CD14-positive monocyte (primary cell): ENCODE measurements around the gene CSF2. TPM values are rescaled to one million over a fixed set of nuclear protein-coding genes. Genes with fewer than 3 reads are reported as not detected.

ENCODE experiments used
- DNase-seq, 3 donors: peaks; one replicate each; pipeline ENCODE4 v3.0.0-alpha.2; 2011 to 2022
- H2AFZ ChIP-seq: 2 replicates; pipeline ENCODE4 v1.6.0; 2012; ENCODE audit warnings: mild to moderate bottlenecking, low read depth, low read length, inconsistent platforms; ENCODE audit not compliant: insufficient read depth, poor library complexity, severe bottlenecking
- H3K27ac ChIP-seq, 2 donors: 1 replicate in 1 of 2; 2 replicates in 1 of 2; pipeline ENCODE4 v1.5.1; 2012 to 2013; ENCODE audit warnings: low read length in 2 of 2, control low read depth in 1 of 2, inconsistent platforms in 1 of 2, low read depth in 1 of 2, mild to moderate bottlenecking in 1 of 2
- H3K27me3 ChIP-seq, 2 donors: one replicate each; pipeline versions ENCODE4 v1.6.0 to v1.6.1; 2011 to 2013; ENCODE audit warnings: low read length in 2 of 2; ENCODE audit not compliant: control insufficient read depth in 2 of 2, insufficient read depth in 2 of 2
- H3K36me3 ChIP-seq, 2 donors: replicated peaks in 1 of 2; 1 replicate in 1 of 2; 2 replicates in 1 of 2; pipeline versions ENCODE4 v1.5.1 to v1.6.1; 2012 to 2013; ENCODE audit warnings: low read length in 2 of 2, control low read depth in 1 of 2, inconsistent platforms in 1 of 2, mild to moderate bottlenecking in 1 of 2; ENCODE audit not compliant: insufficient read depth in 2 of 2, control insufficient read depth in 1 of 2
- H3K4me1 ChIP-seq, 2 donors: 1 replicate in 1 of 2; 2 replicates in 1 of 2; pipeline versions ENCODE4 v1.5.1 to v1.6.1; 2012 to 2013; ENCODE audit warnings: low read length in 2 of 2, control low read depth in 1 of 2, inconsistent platforms in 1 of 2, mild to moderate bottlenecking in 1 of 2, moderate library complexity in 1 of 2; ENCODE audit not compliant: insufficient read depth in 2 of 2, control insufficient read depth in 1 of 2
- H3K4me2 ChIP-seq: replicated peaks from 2 replicates; pipeline ENCODE3; 2012; ENCODE audit warnings: low read length, moderate library complexity, mild to moderate bottlenecking; ENCODE audit not compliant: poor library complexity, severe bottlenecking; ENCODE audit errors: extremely low read depth
- H3K4me3 ChIP-seq, 3 experiments: fragments of 200-600 bp in 1 of 3; sonication (generic) in 1 of 3; replicated peaks in 1 of 3; 1 replicate in 2 of 3; 2 replicates in 1 of 3; pipeline ENCODE4 v1.5.1; 2011 to 2013; ENCODE audit warnings: low read length in 3 of 3, mild to moderate bottlenecking in 3 of 3, control low read depth in 2 of 3, low read depth in 2 of 3, inconsistent platforms in 1 of 3, moderate library complexity in 1 of 3
- H3K79me2 ChIP-seq: 2 replicates; pipeline ENCODE4 v1.6.0; 2012; ENCODE audit warnings: mild to moderate bottlenecking, control low read depth, inconsistent platforms, low read length, moderate library complexity; ENCODE audit not compliant: insufficient read depth
- H3K9ac ChIP-seq: 2 replicates; pipeline ENCODE4 v1.6.0; 2017; ENCODE audit warnings: low read length, mild to moderate bottlenecking; ENCODE audit not compliant: insufficient read depth, poor library complexity, severe bottlenecking
- H3K9me3 ChIP-seq, 2 donors: replicated peaks in 1 of 2; 1 replicate in 1 of 2; 2 replicates in 1 of 2; pipeline versions ENCODE4 v1.5.1 to v1.6.1; 2012 to 2013; ENCODE audit warnings: low read length in 2 of 2, control low read depth in 1 of 2; ENCODE audit not compliant: control insufficient read depth in 1 of 2, insufficient read depth in 1 of 2
- H4K20me1 ChIP-seq: 2 replicates; pipeline ENCODE4 v1.6.0; 2012; ENCODE audit warnings: mild to moderate bottlenecking, low read length, control low read depth, moderate library complexity; ENCODE audit not compliant: insufficient read depth
- H3K27ac Mint-ChIP-seq, 7 donors: one replicate each; pipeline ENCODE4 v1.8.0; 2020; ENCODE audit warnings: mild to moderate bottlenecking in 7 of 7, mixed read lengths in 7 of 7, moderate library complexity in 6 of 7, inconsistent platforms in 2 of 7
- H3K27me3 Mint-ChIP-seq, 3 donors: one replicate each; pipeline ENCODE4 v1.8.0; 2021 to 2022; ENCODE audit warnings: low read depth in 3 of 3, mild to moderate bottlenecking in 3 of 3, mixed read lengths in 3 of 3, moderate library complexity in 3 of 3, inconsistent platforms in 1 of 3
- H3K36me3 Mint-ChIP-seq, 2 donors: one replicate each; pipeline ENCODE4 v1.8.0; 2020; ENCODE audit warnings: mixed read lengths in 2 of 2, inconsistent platforms in 1 of 2, mild to moderate bottlenecking in 1 of 2
- H3K4me1 Mint-ChIP-seq: one replicate; pipeline ENCODE4 v1.8.0; 2020; ENCODE audit warnings: mild to moderate bottlenecking, mixed read lengths
- H3K4me3 Mint-ChIP-seq, 2 donors: one replicate each; pipeline ENCODE4 v1.8.0; 2020; ENCODE audit warnings: mild to moderate bottlenecking in 2 of 2, mixed read lengths in 2 of 2, moderate library complexity in 1 of 2
- H3K9me3 Mint-ChIP-seq, 7 donors: one replicate each; pipeline ENCODE4 v1.8.0; 2020 to 2022; ENCODE audit warnings: mixed read lengths in 7 of 7, mild to moderate bottlenecking in 6 of 7, moderate library complexity in 6 of 7, inconsistent platforms in 2 of 7
- CTCF ChIP-seq: fragments of 200-600 bp; IDR thresholded peaks from one replicate; pipeline ENCODE4 v1.8.0; 2022; ENCODE audit warnings: antibody characterized with exemption, mild to moderate bottlenecking
- WGBS: methylation state at CpG from one replicate; pipeline ENCODE4 v1.1.5; 2013; ENCODE audit warnings: missing lambda C conversion rate; ENCODE audit not compliant: insufficient coverage; 5-methylcytosine and 5-hydroxymethylcytosine counted together
- intact Hi-C, 2 donors: fragments of 100-400 bp; cut with micrococcal nuclease; formaldehyde crosslinking; loops; one replicate each; pipeline versions ENCODE4 v1.15.0 to v1.15.1; 2023
- polyA plus RNA-seq, 3 donors: library from polyadenylated mRNA; depleted of rRNA in 1 of 3; unstranded in 2 of 3; stranded (reverse) in 1 of 3; fragments of 300-500 nt in 2 of 3; fragments of >200 nt in 1 of 3; fragmentation: Illumina TruSeq in 2 of 3; gene quantifications; 1 replicate in 2 of 3; 2 replicates in 1 of 3; pipeline ENCODE4 v1.2.3, GENCODE V29; 2012 to 2021

The CSF2 gene
- polyA plus RNA-seq, 3 donors: not detected

DNA sequence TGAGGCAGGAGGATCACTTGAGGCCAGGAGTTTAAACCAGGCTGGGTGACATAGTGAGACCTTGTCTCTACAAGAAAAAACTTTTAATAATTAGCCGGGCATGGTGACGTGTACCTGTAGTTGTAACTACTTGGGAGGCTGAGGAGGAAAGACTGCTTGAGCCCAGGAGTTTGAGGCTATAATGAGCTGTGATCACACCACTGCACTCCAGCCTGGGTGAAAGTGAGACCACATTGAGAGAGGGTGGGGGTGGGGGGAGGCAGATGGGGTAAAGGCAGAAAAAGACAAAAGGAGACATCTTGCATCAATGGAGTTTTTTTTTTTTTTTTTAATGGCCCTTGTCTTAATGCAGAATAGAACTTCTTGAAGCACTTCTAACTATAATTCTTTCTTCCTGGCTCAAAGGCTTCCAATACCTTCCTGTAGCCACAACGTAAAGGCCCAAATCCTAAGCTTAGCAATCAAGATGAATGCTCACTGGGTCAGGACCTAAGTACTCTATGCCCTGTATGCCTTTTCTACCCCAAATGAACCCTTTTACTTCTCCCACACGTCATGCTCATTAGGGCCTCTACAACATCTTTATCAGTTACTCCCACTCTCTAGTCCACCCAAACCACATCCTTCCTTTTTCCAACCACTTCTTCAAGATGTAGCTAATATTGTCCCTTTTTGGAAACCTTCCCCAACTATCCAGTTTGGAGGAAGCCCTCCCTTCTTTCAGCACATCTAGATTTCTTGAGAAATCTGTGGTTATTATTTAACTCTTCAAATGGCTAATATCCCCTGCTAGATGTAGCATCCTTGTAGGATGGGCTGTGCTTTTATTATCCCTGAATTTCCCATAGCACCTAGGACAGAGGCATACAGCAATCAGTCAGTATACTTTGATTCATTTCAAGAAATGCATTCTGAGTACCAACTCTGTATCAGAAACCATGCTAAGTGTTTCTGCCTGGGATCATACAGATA is 40.8 kb downstream of the CSF2 start:
- Histone ChIP-seq H3K9ac (no peak overlapping the region), H3K4me1 (peaks cover 17 to 28% of the 10 kb centered on the region in 2 donors), H4K20me1 (no peaks in the 10 kb centered on the region), H3K27me3 (no peaks in the 10 kb centered on the region), H3K4me3 (no peak overlapping the region), H3K79me2 (no peaks in the 10 kb centered on the region), H3K4me2 (no peak overlapping the region), H3K27ac (no peak overlapping the region), H2AFZ (no peak overlapping the region), H3K36me3 (no peaks in the 10 kb centered on the region), H3K9me3 (peaks cover 0 to 4% of the 10 kb centered on the region in 2 donors)
- Mint-ChIP-seq H3K9me3 (peaks cover 2 to 9% (median 4%) of the 10 kb centered on the region in 7 donors), H3K27me3 (peaks cover 7 to 19% (median 9%) of the 10 kb centered on the region in 3 donors), H3K4me1 (peaks cover 37% of the 10 kb centered on the region), H3K36me3 (peaks cover 0 to 3% of the 10 kb centered on the region in 2 donors), H3K4me3 (peak overlapping the region in 1 of 2 donors; percentile 39), H3K27ac (peak overlapping the region in 1 of 7 donors; percentile 25)
- intact Hi-C loops: no loop called here
- TF ChIP-seq CTCF: no peak
- DNase-seq: no peak
- WGBS: 8% methylated on average over 2 of the region's 4 CpGs

DNA sequence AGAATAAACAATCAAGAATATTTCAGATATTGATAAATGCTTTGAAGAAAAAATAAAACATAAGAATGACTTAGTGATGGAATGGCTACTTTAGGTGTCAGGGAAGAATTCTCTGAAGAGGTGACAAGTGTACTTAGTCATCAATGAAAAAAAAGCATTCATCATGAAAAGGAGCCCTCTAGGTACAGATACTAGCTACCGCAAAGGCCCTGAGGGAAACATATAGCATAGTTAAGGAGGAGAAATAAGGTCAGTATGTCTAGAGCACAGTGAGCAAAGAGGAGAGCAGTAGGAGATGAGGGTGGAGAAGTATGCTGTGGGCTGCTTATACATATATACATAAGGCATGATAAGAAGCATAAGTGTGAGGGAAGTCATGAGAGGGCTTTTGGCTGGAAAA is 41.8 kb downstream of the CSF2 start:
- Histone ChIP-seq H3K27ac (no peak overlapping the region), H4K20me1 (no peaks in the 10 kb centered on the region), H3K4me1 (peaks cover 17 to 24% of the 10 kb centered on the region in 2 donors), H3K4me3 (no peak overlapping the region), H3K27me3 (no peaks in the 10 kb centered on the region), H3K4me2 (no peak overlapping the region), H3K9ac (no peak overlapping the region), H3K79me2 (no peaks in the 10 kb centered on the region), H3K9me3 (peaks cover 0 to 4% of the 10 kb centered on the region in 2 donors), H3K36me3 (no peaks in the 10 kb centered on the region), H2AFZ (no peak overlapping the region)
- Mint-ChIP-seq H3K4me1 (peaks cover 34% of the 10 kb centered on the region), H3K27ac (no peak overlapping the region), H3K9me3 (peaks cover 2 to 9% (median 4%) of the 10 kb centered on the region in 7 donors), H3K27me3 (peaks cover 7 to 19% (median 9%) of the 10 kb centered on the region in 3 donors), H3K4me3 (no peak overlapping the region), H3K36me3 (peaks cover 0 to 3% of the 10 kb centered on the region in 2 donors)
- intact Hi-C loops: no loop called here
- TF ChIP-seq CTCF: no peak
- 100% methylated on average over 1 of the region's 1 CpG for whole genome bisulfite sequencing
- DNase-seq: no peak
